ENCODE data around the gene HOXC11. TPM values are rescaled to one million over a fixed set of nuclear protein-coding genes. Genes with fewer than 3 reads are reported as not detected.

The HOXC11 gene
- total RNA-seq, 4 donors from 2014 or later: not detected

GRCh38 chr12:53966085-53966384 lies 6.9 kb upstream of the HOXC11 start:
- peaks cover 0 to 18% (median 6%) of the 10 kb centered on the region in 4 donors for H3K4me1 ChIP-seq
- no peak overlapping the region for H3K4me3 ChIP-seq
- H3K27ac ChIP-seq: peak overlapping the region in 2 of 4 donors; percentile 28 to 55
- no peaks in the 10 kb centered on the region for H3K9me3 ChIP-seq
- no peak for DNase-seq
- WGBS, 2 donors (ENCODE audit: low coverage in 1 of 2): 19 to 20% methylated on average over 13 to 15 of the region's 15 CpGs
- TF ChIP-seq, protein P1, sequence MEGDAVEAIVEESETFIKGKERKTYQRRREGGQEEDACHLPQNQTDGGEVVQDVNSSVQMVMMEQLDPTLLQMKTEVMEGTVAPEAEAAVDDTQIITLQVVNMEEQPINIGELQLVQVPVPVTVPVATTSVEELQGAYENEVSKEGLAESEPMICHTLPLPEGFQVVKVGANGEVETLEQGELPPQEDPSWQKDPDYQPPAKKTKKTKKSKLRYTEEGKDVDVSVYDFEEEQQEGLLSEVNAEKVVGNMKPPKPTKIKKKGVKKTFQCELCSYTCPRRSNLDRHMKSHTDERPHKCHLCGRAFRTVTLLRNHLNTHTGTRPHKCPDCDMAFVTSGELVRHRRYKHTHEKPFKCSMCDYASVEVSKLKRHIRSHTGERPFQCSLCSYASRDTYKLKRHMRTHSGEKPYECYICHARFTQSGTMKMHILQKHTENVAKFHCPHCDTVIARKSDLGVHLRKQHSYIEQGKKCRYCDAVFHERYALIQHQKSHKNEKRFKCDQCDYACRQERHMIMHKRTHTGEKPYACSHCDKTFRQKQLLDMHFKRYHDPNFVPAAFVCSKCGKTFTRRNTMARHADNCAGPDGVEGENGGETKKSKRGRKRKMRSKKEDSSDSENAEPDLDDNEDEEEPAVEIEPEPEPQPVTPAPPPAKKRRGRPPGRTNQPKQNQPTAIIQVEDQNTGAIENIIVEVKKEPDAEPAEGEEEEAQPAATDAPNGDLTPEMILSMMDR (IDR thresholded peaks at IDR 0.05): no peak
- TF ChIP-seq EP300 (IDR thresholded peaks at IDR 0.05; ENCODE audit: low read depth): no peak
- TF ChIP-seq POLR2A (IDR thresholded peaks at IDR 0.05): no peak
- TF ChIP-seq POLR2AphosphoS5 (IDR thresholded peaks at IDR 0.05): no peak
- peaks cover 100% of the 10 kb centered on the region for H3K27me3 ChIP-seq
- H3K36me3 ChIP-seq: no peaks in the 10 kb centered on the region
- in situ Hi-C loops (cut with MboI; ENCODE audit: low pct_ligation_motif_present in 1 of 4, low pct_unique_long_range_greater_than_20kb in 1 of 4, low sequenced_read_pairs in 3 of 4): no loop called here
- intact Hi-C loops (cut with DNase I; ENCODE audit: low total_unique reads): no loop called here

DNA sequence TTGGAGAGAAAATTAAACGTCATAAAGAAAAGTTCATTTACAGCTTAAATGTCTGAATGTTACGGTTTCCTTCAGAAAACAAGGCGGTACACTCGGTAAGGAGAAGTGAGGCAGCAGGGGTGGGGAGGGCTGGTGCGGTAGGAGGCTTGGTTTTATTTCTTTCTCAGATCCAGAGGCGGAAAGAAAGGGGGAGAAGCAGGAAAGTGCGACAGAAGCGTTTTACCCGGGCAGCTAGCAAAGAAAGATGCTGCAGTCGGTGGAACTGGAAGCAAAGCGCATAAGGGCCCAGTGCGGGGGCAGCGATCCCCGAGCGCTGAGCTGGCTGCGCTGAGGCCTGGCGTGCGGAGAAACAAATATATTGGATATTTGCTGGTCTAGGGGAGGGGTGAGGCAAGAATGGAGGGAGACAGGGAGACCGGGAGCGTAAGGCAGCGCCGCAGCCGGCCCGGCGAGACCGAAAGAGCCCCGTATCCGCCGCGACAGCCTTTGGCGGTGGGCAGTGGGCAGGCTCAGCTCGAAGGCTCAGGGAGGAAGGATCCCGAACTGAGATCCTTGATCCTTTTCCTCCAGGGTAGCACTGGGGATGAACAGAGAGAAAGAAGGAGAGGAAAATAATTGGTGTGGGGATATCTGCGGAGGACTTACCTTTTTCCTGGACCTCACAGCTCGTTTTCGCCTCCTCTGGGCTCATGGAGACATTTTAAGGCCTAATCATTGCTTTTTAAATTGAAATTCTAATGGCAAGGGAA lies 6.4 kb upstream of the HOXC11 start:
- intact Hi-C loops (cut with DNase I; ENCODE audit: low total_unique reads): no loop called here

GRCh38 chr12:53967421-53967925 lies 5.5 kb upstream of the HOXC11 start:
- H3K4me1 ChIP-seq: peaks cover 0 to 14% (median 6%) of the 10 kb centered on the region in 4 donors
- peak overlapping the region in 1 of 4 donors; percentile 55 for H3K27ac ChIP-seq
- WGBS, 2 donors (ENCODE audit: low coverage in 1 of 2): 18% methylated on average over 5 of the region's 5 CpGs; no CpG with 5 or more reads in 1 of the 2 donors
- H3K27me3 ChIP-seq: peaks cover 100% of the 10 kb centered on the region
- DNase-seq: no peak
- no peak overlapping the region for H3K4me3 ChIP-seq
- H3K9me3 ChIP-seq: no peaks in the 10 kb centered on the region
- TF ChIP-seq, protein P1 (IDR thresholded peaks at IDR 0.05): no peak
- TF ChIP-seq POLR2AphosphoS5 (IDR thresholded peaks at IDR 0.05): no peak
- no peak for TF ChIP-seq EP300 (IDR thresholded peaks at IDR 0.05; ENCODE audit: low read depth)
- TF ChIP-seq POLR2A (IDR thresholded peaks at IDR 0.05): no peak
- in situ Hi-C loops (cut with MboI; ENCODE audit: low pct_ligation_motif_present in 1 of 4, low pct_unique_long_range_greater_than_20kb in 1 of 4, low sequenced_read_pairs in 3 of 4): no loop called here
- intact Hi-C loops (cut with DNase I; ENCODE audit: low total_unique reads): no loop called here
- H3K36me3 ChIP-seq: no peaks in the 10 kb centered on the region

More for the DNA sequence above, 6.4 kb upstream of the HOXC11 start:
- no peaks in the 10 kb centered on the region for H3K36me3 ChIP-seq
- peaks cover 100% of the 10 kb centered on the region for H3K27me3 ChIP-seq
- H3K27ac ChIP-seq: peak overlapping the region in 2 of 4 donors; percentile 28 to 55
- peaks cover 0 to 14% (median 6%) of the 10 kb centered on the region in 4 donors for H3K4me1 ChIP-seq
- no peak overlapping the region for H3K4me3 ChIP-seq
- TF ChIP-seq POLR2AphosphoS5 (IDR thresholded peaks at IDR 0.05): no peak
- TF ChIP-seq, protein P1 (IDR thresholded peaks at IDR 0.05): no peak
- no peak for TF ChIP-seq EP300 (IDR thresholded peaks at IDR 0.05; ENCODE audit: low read depth)
- no peak for TF ChIP-seq POLR2A (IDR thresholded peaks at IDR 0.05)
- H3K9me3 ChIP-seq: no peaks in the 10 kb centered on the region
- WGBS, 2 donors (ENCODE audit: low coverage in 1 of 2): 11 to 28% methylated on average over 16 to 36 of the region's 36 CpGs
- DNase-seq: no peak
- in situ Hi-C loops (cut with MboI; ENCODE audit: low pct_ligation_motif_present in 1 of 4, low pct_unique_long_range_greater_than_20kb in 1 of 4, low sequenced_read_pairs in 3 of 4): no loop called here

DNA sequence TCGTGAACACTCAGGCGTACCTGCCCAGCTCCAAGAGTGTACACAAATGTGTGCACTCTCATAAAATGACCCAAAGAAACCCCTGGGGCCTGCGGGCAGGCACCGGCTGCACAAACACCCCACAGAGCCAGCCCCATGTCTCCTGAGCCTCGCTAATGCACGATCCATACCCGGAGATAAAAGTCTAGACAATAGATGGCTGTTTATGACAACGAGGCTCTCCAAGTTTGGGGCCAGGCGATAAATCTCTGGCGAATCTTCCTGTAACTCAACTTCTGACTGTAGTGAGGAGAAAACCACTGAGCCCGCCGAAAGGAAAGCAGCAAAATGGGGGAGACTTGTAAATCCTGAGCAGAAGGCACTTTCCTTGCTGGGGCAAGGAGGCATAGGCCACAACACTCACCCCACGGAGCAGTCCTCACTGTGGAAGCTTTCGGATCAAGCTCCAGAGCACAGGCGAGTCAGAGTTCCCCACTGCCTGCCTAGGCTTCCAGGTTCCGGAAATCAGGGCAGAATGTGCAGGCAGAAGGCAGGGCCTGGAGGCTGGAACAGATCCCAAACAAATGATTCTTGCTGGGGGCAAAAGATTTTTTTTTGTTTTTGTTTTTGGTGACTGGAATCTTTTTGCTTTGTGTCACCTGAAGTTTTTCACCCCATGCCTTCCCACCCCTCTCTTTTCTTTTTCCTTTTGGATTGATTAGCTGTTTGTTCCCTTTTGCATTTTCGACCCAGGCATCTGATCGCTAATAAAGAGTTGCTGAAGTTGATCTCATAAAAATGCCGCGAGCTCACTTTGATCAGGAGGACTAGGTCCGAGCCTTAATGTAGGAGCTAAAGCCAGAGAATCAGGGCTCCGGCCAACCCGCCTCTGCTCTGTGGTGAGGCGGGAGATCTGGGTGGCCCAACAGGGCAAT lies 4.5 kb upstream of the HOXC11 start:
- H3K36me3 ChIP-seq: no peaks in the 10 kb centered on the region
- no peaks in the 10 kb centered on the region for H3K9me3 ChIP-seq
- H3K4me1 ChIP-seq: peaks cover under 1 to 16% (median 7%) of the 10 kb centered on the region in 4 donors
- H3K27me3 ChIP-seq: peaks cover 100% of the 10 kb centered on the region
- H3K27ac ChIP-seq: peak overlapping the region in 1 of 4 donors; percentile 55
- in situ Hi-C loops (cut with MboI; ENCODE audit: low pct_ligation_motif_present in 1 of 4, low pct_unique_long_range_greater_than_20kb in 1 of 4, low sequenced_read_pairs in 3 of 4): no loop called here
- TF ChIP-seq POLR2AphosphoS5 (IDR thresholded peaks at IDR 0.05) (no peak), POLR2A (IDR thresholded peaks at IDR 0.05) (no peak), EP300 (IDR thresholded peaks at IDR 0.05; ENCODE audit: low read depth) (no peak)
- TF ChIP-seq, protein P1 (IDR thresholded peaks at IDR 0.05): no peak
- intact Hi-C loops (cut with DNase I; ENCODE audit: low total_unique reads): no loop called here
- no peak for DNase-seq
- no peak overlapping the region for H3K4me3 ChIP-seq
- whole genome bisulfite sequencing, 2 donors (ENCODE audit: low coverage in 1 of 2): 41 to 45% methylated on average over 2 to 24 of the region's 24 CpGs

Measured in transverse colon (tissue), 4 donors.